IPS-20b (cell line): ENCODE results near the gene ADAMTS8.

Source experiments
- H3K27ac ChIP-seq: one replicate; pipeline ENCODE4 v1.5.1; 2013; ENCODE audit warnings: low read length
- H3K27me3 ChIP-seq: 2 replicates; pipeline ENCODE4 v1.6.1; 2013; ENCODE audit warnings: mild to moderate bottlenecking, low read length, inconsistent platforms; ENCODE audit not compliant: insufficient read depth
- H3K36me3 ChIP-seq: 2 replicates; pipeline ENCODE4 v1.6.1; 2013; ENCODE audit warnings: low read depth, mild to moderate bottlenecking, inconsistent platforms, low read length, moderate library complexity; ENCODE audit not compliant: insufficient read depth
- H3K4me1 ChIP-seq: 2 replicates; pipeline ENCODE4 v1.6.1; 2013; ENCODE audit warnings: mild to moderate bottlenecking, control low read depth, inconsistent platforms, low read length, moderate library complexity; ENCODE audit not compliant: insufficient read depth
- H3K4me3 ChIP-seq: 2 replicates; pipeline ENCODE4 v1.5.1; 2013; ENCODE audit warnings: mild to moderate bottlenecking, low read length, inconsistent platforms
- H3K9ac ChIP-seq: 2 replicates; pipeline ENCODE4 v1.6.1; 2013; ENCODE audit warnings: low read depth, mild to moderate bottlenecking, inconsistent platforms, low read length, moderate library complexity
- H3K9me3 ChIP-seq: 2 replicates; pipeline ENCODE4 v1.6.1; 2013; ENCODE audit warnings: mild to moderate bottlenecking, low read depth, low read length, inconsistent platforms; ENCODE audit not compliant: insufficient read depth

The ADAMTS8 gene

GRCh38 chr11:130403271-130403804, 25.1 kb downstream of the ADAMTS8 start:
- H3K9me3 ChIP-seq, result no peaks in the 10 kb centered on the region
- no peaks in the 10 kb centered on the region for H3K27me3 ChIP-seq
- peak overlapping the region; percentile 12; the same call in 1 of the 2 replicates for H3K4me3 ChIP-seq
- H3K27ac ChIP-seq, result peak overlapping the region; percentile 85
- H3K9ac ChIP-seq, result peak overlapping the region; percentile 68; the same call in 1 of the 2 replicates
- peaks cover 17% of the 10 kb centered on the region for H3K4me1 ChIP-seq
- H3K36me3 ChIP-seq, result no peaks in the 10 kb centered on the region; the same call in 1 of the 2 replicates

GRCh38 chr11:130402570-130402969, 25.8 kb downstream of the ADAMTS8 start:
- peak overlapping the region; percentile 3 for H3K27ac ChIP-seq
- H3K36me3 ChIP-seq, result no peaks in the 10 kb centered on the region; the same call in 1 of the 2 replicates
- H3K9ac ChIP-seq, result peak overlapping the region; percentile 68; the same call in 1 of the 2 replicates
- H3K27me3 ChIP-seq, result no peaks in the 10 kb centered on the region
- no peak overlapping the region for H3K4me3 ChIP-seq
- H3K4me1 ChIP-seq, result peaks cover 17% of the 10 kb centered on the region
- H3K9me3 ChIP-seq, result no peaks in the 10 kb centered on the region

DNA sequence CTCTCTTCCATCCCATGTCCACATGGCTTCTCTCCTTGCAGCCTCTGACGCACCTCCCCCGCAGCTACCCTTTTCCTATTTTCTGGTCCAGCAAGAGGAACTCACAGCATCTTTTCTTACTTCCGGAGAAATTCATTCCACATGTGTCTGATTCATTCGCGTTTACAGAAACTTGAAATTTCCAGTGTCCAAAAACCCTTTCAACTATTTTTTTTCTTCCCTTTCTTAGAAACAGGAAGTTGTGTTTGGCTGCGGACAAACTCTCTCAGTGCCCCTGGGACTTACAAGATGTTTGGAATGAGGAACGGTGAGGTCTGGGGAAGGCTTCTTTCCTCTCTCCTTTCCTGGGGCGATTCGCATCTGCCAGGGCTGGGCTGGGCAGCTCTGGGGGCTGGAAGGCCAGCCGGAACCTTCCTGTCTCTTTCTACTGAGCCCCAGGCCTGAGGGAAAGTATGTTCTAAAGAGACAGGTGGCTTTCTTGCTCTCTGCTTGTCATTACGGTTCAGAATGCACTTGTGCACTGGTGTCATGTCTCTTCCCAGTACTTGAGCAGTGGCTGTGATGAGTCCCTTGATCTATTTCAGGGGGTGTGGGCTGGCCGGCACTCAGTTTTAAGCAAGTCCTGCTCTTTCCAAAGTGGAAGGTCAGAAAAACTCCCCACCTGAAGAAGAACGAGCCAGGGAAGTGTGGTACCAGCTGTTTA, 27.5 kb downstream of the ADAMTS8 start:
- no peak overlapping the region for H3K27ac ChIP-seq
- no peaks in the 10 kb centered on the region for H3K36me3 ChIP-seq
- H3K27me3 ChIP-seq, result no peaks in the 10 kb centered on the region
- no peak overlapping the region for H3K4me3 ChIP-seq
- H3K4me1 ChIP-seq, result peaks cover 17% of the 10 kb centered on the region
- no peak overlapping the region for H3K9ac ChIP-seq
- H3K9me3 ChIP-seq, result no peaks in the 10 kb centered on the region

DNA sequence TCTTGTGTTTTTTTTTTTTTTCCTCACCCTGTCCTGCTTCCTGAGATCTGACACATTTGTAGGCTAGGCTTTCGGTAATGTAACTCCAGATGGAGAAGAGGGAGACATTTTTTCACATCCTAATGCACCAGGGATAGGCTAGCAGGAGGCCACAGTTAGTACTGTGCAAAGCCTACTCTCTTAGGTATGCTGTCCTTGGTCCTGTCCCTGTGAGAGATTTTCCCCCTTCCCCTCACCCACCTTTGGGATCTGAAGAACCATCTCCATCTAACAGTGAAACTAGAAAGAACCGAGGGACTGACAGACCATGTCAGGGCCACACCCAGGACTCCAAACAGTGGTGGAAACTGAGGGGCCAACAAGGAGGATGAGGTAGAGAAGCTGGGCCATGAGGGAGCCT, 29.2 kb downstream of the ADAMTS8 start:
- Histone ChIP-seq H3K36me3 (no peaks in the 10 kb centered on the region), H3K27me3 (peaks cover 1% of the 10 kb centered on the region; the same call in 1 of the 2 replicates), H3K4me3 (no peak overlapping the region), H3K9me3 (no peaks in the 10 kb centered on the region), H3K9ac (no peak overlapping the region), H3K27ac (no peak overlapping the region), H3K4me1 (peaks cover 13% of the 10 kb centered on the region)

GRCh38 chr11:130397780-130398179, 30.6 kb downstream of the ADAMTS8 start:
- H3K27me3 ChIP-seq, result peaks cover 6% of the 10 kb centered on the region; the same call in 1 of the 2 replicates

GRCh38 chr11:130396965-130397364, 31.4 kb downstream of the ADAMTS8 start:
- Histone ChIP-seq H3K4me1 (peaks cover 3% of the 10 kb centered on the region; the same call in 1 of the 2 replicates), H3K4me3 (no peak overlapping the region)

More at GRCh38 chr11:130397780-130398179, 30.6 kb downstream of the ADAMTS8 start:
- Histone ChIP-seq H3K9ac (no peak overlapping the region), H3K4me3 (no peak overlapping the region), H3K4me1 (peaks cover 3% of the 10 kb centered on the region; the same call in 1 of the 2 replicates), H3K27ac (no peak overlapping the region), H3K36me3 (no peaks in the 10 kb centered on the region), H3K9me3 (no peaks in the 10 kb centered on the region)

GRCh38 chr11:130394615-130395014, 33.8 kb downstream of the ADAMTS8 start:
- Histone ChIP-seq H3K4me1 (peaks cover 3% of the 10 kb centered on the region; the same call in 1 of the 2 replicates), H3K9me3 (no peaks in the 10 kb centered on the region), H3K27me3 (peaks cover 13% of the 10 kb centered on the region), H3K9ac (no peak overlapping the region), H3K36me3 (no peaks in the 10 kb centered on the region), H3K4me3 (no peak overlapping the region), H3K27ac (no peak overlapping the region)

More at GRCh38 chr11:130396965-130397364, 31.4 kb downstream of the ADAMTS8 start:
- Histone ChIP-seq H3K27me3 (peaks cover 9% of the 10 kb centered on the region; the same call in 1 of the 2 replicates), H3K36me3 (no peaks in the 10 kb centered on the region), H3K9ac (no peak overlapping the region), H3K9me3 (no peaks in the 10 kb centered on the region), H3K27ac (no peak overlapping the region)

DNA sequence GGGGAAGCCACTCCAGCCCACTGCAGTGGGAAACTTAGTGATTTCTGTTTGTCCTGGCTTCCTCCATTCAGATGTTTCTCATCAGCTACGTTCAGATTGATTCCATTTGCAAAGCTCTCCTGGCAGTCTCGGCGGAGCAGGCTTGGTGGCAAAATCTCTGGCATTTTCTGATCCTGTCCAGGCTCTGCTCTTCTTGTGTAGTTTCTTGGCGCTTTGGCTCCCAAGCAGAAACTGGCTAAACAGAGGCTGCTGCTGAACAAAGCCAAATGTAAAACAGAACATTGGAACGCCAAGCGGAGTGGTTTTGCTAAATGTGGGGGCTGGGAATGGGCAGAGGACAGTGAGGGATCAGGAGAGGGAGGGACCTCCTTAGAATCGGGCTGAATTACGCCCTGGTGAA, 36.7 kb downstream of the ADAMTS8 start:
- H3K4me1 ChIP-seq, result peaks cover 3% of the 10 kb centered on the region; the same call in 1 of the 2 replicates
- H3K9me3 ChIP-seq, result no peaks in the 10 kb centered on the region
- no peak overlapping the region for H3K9ac ChIP-seq
- no peak overlapping the region for H3K4me3 ChIP-seq
- H3K36me3 ChIP-seq, result no peaks in the 10 kb centered on the region
- no peak overlapping the region for H3K27ac ChIP-seq
- H3K27me3 ChIP-seq, result peaks cover 13% of the 10 kb centered on the region

- peaks cover 3% of the 10 kb centered on the region; the same call in 1 of the 2 replicates for H3K4me1 ChIP-seq
- H3K36me3 ChIP-seq, result no peaks in the 10 kb centered on the region
- peaks cover 13% of the 10 kb centered on the region for H3K27me3 ChIP-seq
- no peak overlapping the region for H3K9ac ChIP-seq
- no peak overlapping the region for H3K4me3 ChIP-seq
- H3K9me3 ChIP-seq, result no peaks in the 10 kb centered on the region
- no peak overlapping the region for H3K27ac ChIP-seq
Measured at GRCh38 chr11:130390071-130390758, 38.2 kb downstream of the ADAMTS8 start.

DNA sequence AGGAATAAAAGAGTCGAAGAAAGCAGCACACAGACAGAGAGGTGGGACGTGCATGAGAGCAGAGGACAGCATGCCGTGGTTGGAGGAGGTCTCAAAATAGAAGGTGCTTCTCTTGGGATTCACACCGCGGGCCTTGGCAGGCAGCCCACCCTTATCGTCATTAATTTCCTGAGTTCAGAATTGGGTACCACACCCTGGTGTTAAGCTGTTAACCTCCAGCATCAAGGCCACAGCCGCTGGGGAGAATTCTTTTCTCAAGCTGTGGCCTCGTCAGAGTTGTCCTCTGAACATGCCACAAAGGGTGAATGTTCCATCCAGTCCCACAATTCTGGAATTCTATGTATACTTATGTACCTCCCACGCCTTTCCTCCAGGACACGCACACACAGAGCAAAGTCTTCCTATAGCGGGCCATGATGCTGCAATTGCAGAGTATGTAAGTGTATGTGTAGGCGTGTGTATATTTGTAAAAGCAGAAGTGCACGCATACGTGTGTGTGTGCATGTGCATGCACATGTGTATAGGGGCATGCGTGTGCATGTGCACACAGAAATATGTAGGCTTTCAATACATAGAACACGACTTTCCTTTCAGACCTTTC, 39.0 kb downstream of the ADAMTS8 start:
- no peak overlapping the region for H3K4me3 ChIP-seq
- H3K27me3 ChIP-seq, result peaks cover 13% of the 10 kb centered on the region
- no peak overlapping the region for H3K9ac ChIP-seq
- no peaks in the 10 kb centered on the region for H3K36me3 ChIP-seq
- no peak overlapping the region for H3K27ac ChIP-seq
- H3K9me3 ChIP-seq, result no peaks in the 10 kb centered on the region
- H3K4me1 ChIP-seq, result peaks cover under 1% of the 10 kb centered on the region; the same call in 1 of the 2 replicates

DNA sequence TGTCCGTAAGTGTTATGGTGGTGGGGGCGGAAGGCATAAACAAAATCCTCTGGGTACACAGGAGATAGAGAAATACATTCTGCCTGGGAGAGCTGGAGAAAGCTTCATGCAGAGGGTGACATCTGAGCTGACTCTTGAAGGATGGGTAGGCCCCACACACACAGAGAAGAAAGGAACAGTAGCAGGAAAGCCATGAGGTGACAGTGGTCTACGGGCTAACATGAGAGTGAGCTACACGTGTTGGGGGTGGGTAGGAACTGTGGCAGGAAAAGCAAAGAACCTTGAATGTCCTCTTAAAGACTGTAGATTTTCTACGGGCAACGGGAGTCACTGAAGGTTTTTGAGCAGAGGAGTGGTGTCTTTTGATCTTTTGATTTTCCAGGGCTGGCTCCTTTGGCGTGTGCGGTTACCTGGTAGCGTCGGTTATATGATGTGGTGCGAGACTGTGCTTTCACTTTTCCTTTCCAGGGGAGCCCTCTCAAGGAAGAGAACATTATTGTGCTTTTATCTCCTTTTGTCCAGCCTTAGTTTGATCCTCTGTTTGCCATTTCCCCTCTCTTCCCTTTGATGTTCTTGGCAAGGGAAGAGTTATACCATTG, 39.7 kb downstream of the ADAMTS8 start:
- peaks cover 8% of the 10 kb centered on the region; the same call in 1 of the 2 replicates for H3K4me1 ChIP-seq

More for the DNA sequence above, 39.7 kb downstream of the ADAMTS8 start:
- Histone ChIP-seq H3K4me3 (no peak overlapping the region), H3K27ac (no peak overlapping the region), H3K9me3 (no peaks in the 10 kb centered on the region), H3K36me3 (no peaks in the 10 kb centered on the region), H3K27me3 (peaks cover 7% of the 10 kb centered on the region; the same call in 1 of the 2 replicates), H3K9ac (no peak overlapping the region)
